SIG-M5 treated with dmso at 0.1 percent for 504 hours (cell line): ENCODE measurements around the gene PTP4A1.
"Not testable (repeated sequence)": the region's sequence is repeated elsewhere in the genome, so short reads cannot be mapped to it uniquely, and the experiment has no call there.

Experiments used
- DNase-seq: peaks from one replicate; lab custom pipeline; 2025; ENCODE audit not compliant: unreplicated experiment; lab: John Stamatoyannopoulos, UW

The PTP4A1 gene

GRCh38 chr6:63572044-63572746 lies at the start of gene PTP4A1, which contains the start of gene LOC128125822:
Gene PTP4A1 (plus strand): TSS chr6:63572480. CDS start chr6:63576881, 4,401 bp downstream.
Gene LOC128125822 (plus strand): TSS chr6:63572480.
- DNase-seq = peak; percentile 88

- not testable (repeated sequence) for DNase-seq
Measured at GRCh38 chr6:63522911-63523287, 49.4 kb upstream of the PTP4A1 start.

GRCh38 chr6:63523630-63524029 lies 48.6 kb upstream of the PTP4A1 start:
- DNase-seq = no peak

- DNase-seq = no peak
Measured at GRCh38 chr6:63525186-63525878, 46.9 kb upstream of the PTP4A1 start.

GRCh38 chr6:63526931-63527330 lies 45.3 kb upstream of the PTP4A1 start:
- no peak for DNase-seq

GRCh38 chr6:63527658-63528514 lies 44.4 kb upstream of the PTP4A1 start:
- DNase-seq = peak; percentile 17

GRCh38 chr6:63529498-63529897 lies 42.8 kb upstream of the PTP4A1 start:
- no peak for DNase-seq

- no peak for DNase-seq
Measured at GRCh38 chr6:63530182-63530581, 42.1 kb upstream of the PTP4A1 start.

GRCh38 chr6:63530991-63531390 lies 41.3 kb upstream of the PTP4A1 start:
- DNase-seq = no peak

- no peak for DNase-seq
Measured at GRCh38 chr6:63533026-63533425, 39.3 kb upstream of the PTP4A1 start.

GRCh38 chr6:63533952-63534351 lies 38.3 kb upstream of the PTP4A1 start:
- no peak for DNase-seq

- DNase-seq = no peak
Measured at GRCh38 chr6:63537201-63537958, 34.9 kb upstream of the PTP4A1 start.

- no peak for DNase-seq
Measured at GRCh38 chr6:63537959-63538300, 34.4 kb upstream of the PTP4A1 start.

- no peak for DNase-seq
Measured at GRCh38 chr6:63538550-63538949, 33.7 kb upstream of the PTP4A1 start.

- no peak for DNase-seq
Measured at GRCh38 chr6:63543001-63543400, 29.3 kb upstream of the PTP4A1 start.

GRCh38 chr6:63543982-63544381 lies 28.3 kb upstream of the PTP4A1 start:
- DNase-seq = no peak

- DNase-seq = no peak
Measured at GRCh38 chr6:63546236-63546635, 26.0 kb upstream of the PTP4A1 start.

GRCh38 chr6:63546697-63547096 lies 25.6 kb upstream of the PTP4A1 start:
- DNase-seq = no peak

- no peak for DNase-seq
Measured at GRCh38 chr6:63549076-63549475, 23.2 kb upstream of the PTP4A1 start.

- DNase-seq = no peak
Measured at GRCh38 chr6:63553208-63553607, 19.1 kb upstream of the PTP4A1 start.

- DNase-seq = no peak
Measured at GRCh38 chr6:63553900-63554299, 18.4 kb upstream of the PTP4A1 start.
